GM21576 (cell line): ENCODE data around the gene EVA1A.

Experiments used
- ATAC-seq: cut with Tn5 transposase; IDR thresholded peaks from one replicate; pipeline ENCODE4 v1.9.1; 2021; ENCODE audit warnings: mild to moderate bottlenecking, moderate library complexity; ENCODE audit not compliant: unreplicated experiment

The EVA1A gene

GRCh38 chr2:75456825-75457224, 103.9 kb downstream of the EVA1A start:
- ATAC-seq: no peak

GRCh38 chr2:75456111-75456510, 104.6 kb downstream of the EVA1A start:
- ATAC-seq: no peak

GRCh38 chr2:75454241-75454620, 106.5 kb downstream of the EVA1A start:
- ATAC-seq: no peak

- no peak for ATAC-seq
These were observed 107.1 kb downstream of the EVA1A start for GRCh38 chr2:75453384-75454240.

GRCh38 chr2:75450068-75450467, 110.7 kb downstream of the EVA1A start:
- ATAC-seq: no peak

- no peak for ATAC-seq
These were observed 113.6 kb downstream of the EVA1A start for GRCh38 chr2:75447176-75447575.
